Naive thymus-derived CD4-positive, alpha-beta T cell (primary cell): ENCODE results near the gene ZBTB5. TPM values are rescaled to one million over a fixed set of nuclear protein-coding genes. Genes with fewer than 3 reads are reported as not detected.
"Not testable (repeated sequence)": the region's sequence is repeated elsewhere in the genome, so short reads cannot be mapped to it uniquely, and the experiment has no call there.

ENCODE experiments used
- ATAC-seq: fragments of 150-1000 bp; cut with Tn5 transposase; 2 replicates; pipeline ENCODE4 v1.10.0; 2021; ENCODE audit warnings: mild to moderate bottlenecking, moderate library complexity
- CTCF ChIA-PET: fragments of 350-600 bp; sonication (Branson Sonifier 250); formaldehyde crosslinking; loops from one replicate; lab custom pipeline; 2021; ENCODE audit warnings: antibody characterized with exemption; lab: Charles Lee
- POLR2A ChIA-PET: fragments of 350-600 bp; sonication (Branson Sonifier 250); formaldehyde crosslinking; loops from one replicate; lab custom pipeline; 2021; ENCODE audit warnings: antibody characterized with exemption, inconsistent platforms; lab: Charles Lee
- DNase-seq, 9 donors: peaks; one replicate each; pipeline versions ENCODE4 v3.0.0 to v3.0.0-alpha.2; 2020 to 2022; ENCODE audit warnings: mixed read lengths in 1 of 9
- H3K27ac ChIP-seq: one replicate; pipeline ENCODE4 v1.7.0; 2013; ENCODE audit warnings: mild to moderate bottlenecking, low read depth, low read length, moderate library complexity
- H3K27me3 ChIP-seq, 2 donors: one replicate each; pipeline ENCODE4 v1.7.0; 2013; ENCODE audit warnings: low read length in 2 of 2, mild to moderate bottlenecking in 2 of 2, moderate library complexity in 2 of 2; ENCODE audit not compliant: control insufficient read depth in 2 of 2, insufficient read depth in 2 of 2
- H3K36me3 ChIP-seq, 3 experiments: 1 replicate in 2 of 3; 2 replicates in 1 of 3; pipeline ENCODE4 v1.7.0; 2013; ENCODE audit warnings: low read length in 3 of 3, mild to moderate bottlenecking in 3 of 3, moderate library complexity in 1 of 3; ENCODE audit not compliant: insufficient read depth in 3 of 3, control insufficient read depth in 2 of 3
- H3K4me1 ChIP-seq, 2 donors: one replicate each; pipeline ENCODE4 v1.7.0; 2013; ENCODE audit warnings: low read length in 2 of 2, mild to moderate bottlenecking in 2 of 2, moderate library complexity in 1 of 2; ENCODE audit not compliant: control insufficient read depth in 2 of 2, insufficient read depth in 2 of 2
- H3K4me3 ChIP-seq: 2 replicates; pipeline ENCODE4 v1.7.0; 2013; ENCODE audit warnings: mild to moderate bottlenecking, low read length
- H3K9me3 ChIP-seq, 3 experiments: 1 replicate in 2 of 3; 2 replicates in 1 of 3; pipeline ENCODE4 v1.7.0; 2013; ENCODE audit warnings: low read length in 3 of 3; ENCODE audit not compliant: control insufficient read depth in 2 of 3
- H3K27ac Mint-ChIP-seq, 9 donors: one replicate each; pipeline ENCODE4 v1.8.0; 2020 to 2022; ENCODE audit warnings: mixed read lengths in 9 of 9, mild to moderate bottlenecking in 8 of 9, moderate library complexity in 5 of 9, inconsistent platforms in 2 of 9
- H3K27me3 Mint-ChIP-seq, 5 donors: one replicate each; pipeline ENCODE4 v1.8.0; 2021 to 2022; ENCODE audit warnings: mixed read lengths in 5 of 5, mild to moderate bottlenecking in 1 of 5
- H3K36me3 Mint-ChIP-seq, 5 donors: one replicate each; pipeline ENCODE4 v1.8.0; 2020 to 2022; ENCODE audit warnings: mixed read lengths in 5 of 5, mild to moderate bottlenecking in 3 of 5, inconsistent platforms in 1 of 5
- H3K4me1 Mint-ChIP-seq, 7 donors: one replicate each; pipeline ENCODE4 v1.8.0; 2020 to 2022; ENCODE audit warnings: mixed read lengths in 7 of 7, mild to moderate bottlenecking in 3 of 7, inconsistent platforms in 1 of 7
- H3K4me3 Mint-ChIP-seq, 10 donors: one replicate each; pipeline ENCODE4 v1.8.0; 2020 to 2022; ENCODE audit warnings: mild to moderate bottlenecking in 10 of 10, mixed read lengths in 10 of 10, moderate library complexity in 6 of 10, inconsistent platforms in 2 of 10
- H3K9me3 Mint-ChIP-seq, 11 donors: one replicate each; pipeline ENCODE4 v1.8.0; 2020 to 2022; ENCODE audit warnings: mixed read lengths in 11 of 11, mild to moderate bottlenecking in 4 of 11, inconsistent platforms in 1 of 11, moderate library complexity in 1 of 11
- intact Hi-C, 2 donors: fragments of 100-400 bp; cut with micrococcal nuclease; formaldehyde crosslinking; loops; one replicate each; pipeline ENCODE4 v1.15.1; 2023
- polyA plus RNA-seq, 2 donors: library from polyadenylated mRNA; unstranded; fragments of 300-500 nt; fragmentation: Illumina TruSeq; gene quantifications; one replicate each; pipeline ENCODE4 v1.2.3, GENCODE V29; 2021
- total RNA-seq, 6 experiments: library from RNA in 5 of 6; stranded (reverse) in 5 of 6; gene quantifications; 1 replicate in 5 of 6; 2 replicates in 1 of 6; pipeline ENCODE4 v1.2.3 and lab custom pipeline; 2021 to 2026

Gene ZBTB5
- total and polyA plus RNA-seq, 7 experiments from 2014 or later = 0.60 to 16.8 (median 11.7) TPM

DNA sequence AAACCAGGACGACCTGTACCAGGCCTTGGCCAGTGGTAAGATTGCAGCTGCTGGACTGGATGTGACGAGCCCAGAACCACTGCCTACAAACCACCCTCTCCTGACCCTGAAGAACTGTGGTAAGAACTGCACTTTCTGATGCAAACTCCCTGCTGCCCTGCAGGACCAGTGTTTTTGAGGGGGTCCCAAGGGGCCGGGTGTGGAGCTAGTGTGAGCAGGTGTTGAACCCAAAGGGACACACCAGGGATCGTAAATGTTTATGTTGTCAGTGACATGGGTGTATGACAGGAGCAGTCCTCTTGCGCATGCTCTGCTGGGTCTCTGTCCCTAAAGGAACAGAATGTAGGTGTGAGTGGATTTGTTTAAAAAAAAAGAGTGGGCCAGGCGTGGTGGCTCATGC lies 33.2 kb downstream of the ZBTB5 start:
- Mint-ChIP-seq H3K27me3 (no peaks in the 10 kb centered on the region), H3K4me3 (no peak overlapping the region), H3K27ac (peak overlapping the region in 2 of 9 donors; percentile 11 to 72), H3K36me3 (peaks cover 0 to 27% (median 6%) of the 10 kb centered on the region in 5 donors), H3K9me3 (no peaks in the 10 kb centered on the region), H3K4me1 (peaks cover 0 to 5% (median 3%) of the 10 kb centered on the region in 7 donors)
- Histone ChIP-seq H3K9me3 (no peaks in the 10 kb centered on the region), H3K27me3 (no peaks in the 10 kb centered on the region), H3K4me1 (no peaks in the 10 kb centered on the region), H3K4me3 (no peak overlapping the region), H3K36me3 (peaks cover 0 to 92% (median 3%) of the 10 kb centered on the region in 3 experiments), H3K27ac (no peak overlapping the region)
- intact Hi-C loops = no loop called here
- no peak for ATAC-seq
- DNase-seq = no peak
- ChIA-PET POLR2A (interaction anchor here (0.6 to 2.2 kb wide), 2 partner anchors 9 to 17 kb away, joined by 3 to 5 read pairs; partner anchors contain the start of gene GRHPR), CTCF (no interaction called here)

DNA sequence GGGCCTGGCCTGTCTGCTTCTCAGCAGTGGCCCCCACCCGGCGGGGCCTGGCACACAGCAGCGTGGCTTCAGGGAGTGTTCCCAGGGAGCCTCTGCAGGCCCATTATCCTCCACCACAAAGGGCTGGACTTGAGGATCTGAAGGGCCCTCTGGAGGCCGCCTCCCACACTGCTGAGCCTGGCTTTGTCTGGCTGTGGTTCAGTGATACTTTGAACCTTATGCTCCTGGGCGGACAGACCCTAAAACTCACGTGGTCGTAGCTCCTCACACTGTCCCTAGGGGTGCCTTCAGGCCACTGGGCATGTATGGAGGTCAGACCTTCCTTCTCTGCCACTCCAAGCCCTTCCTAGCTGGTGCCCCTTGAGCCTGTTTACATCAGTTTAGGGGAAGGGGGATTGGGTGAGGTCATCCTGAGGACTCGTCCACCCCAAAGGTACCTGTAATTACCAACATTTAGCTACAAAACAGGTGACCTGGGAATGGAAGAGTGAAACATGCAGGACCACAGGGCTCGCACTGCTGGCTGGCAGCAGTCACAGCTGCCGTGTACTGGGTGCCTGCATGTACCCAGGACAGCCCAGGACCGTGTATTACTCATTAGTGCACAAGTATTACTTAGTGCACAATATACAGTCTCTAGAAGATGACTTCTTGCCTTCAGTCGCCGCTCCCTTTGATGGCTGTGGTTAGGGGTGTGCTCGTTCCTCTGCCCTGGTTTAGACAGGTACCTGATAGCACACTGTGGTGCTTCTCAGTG lies 34.2 kb downstream of the ZBTB5 start:
- H3K4me3 ChIP-seq = no peak overlapping the region
- ChIA-PET CTCF (no interaction called here), POLR2A (interaction anchor here (2.2 kb wide), 1 partner anchor 8 kb away, joined by 5 read pairs; the partner anchor contains the start of gene GRHPR)
- no peak overlapping the region for H3K27ac ChIP-seq
- intact Hi-C loops = no loop called here
- Mint-ChIP-seq H3K27ac (peak overlapping the region in 2 of 9 donors; percentile 11 to 53), H3K9me3 (no peaks in the 10 kb centered on the region), H3K36me3 (peaks cover 2 to 21% (median 5%) of the 10 kb centered on the region in 5 donors), H3K4me3 (no peak overlapping the region), H3K27me3 (no peaks in the 10 kb centered on the region), H3K4me1 (peaks cover 0 to 5% (median 4%) of the 10 kb centered on the region in 7 donors)
- H3K9me3 ChIP-seq = no peaks in the 10 kb centered on the region
- H3K4me1 ChIP-seq = no peaks in the 10 kb centered on the region
- H3K27me3 ChIP-seq = no peaks in the 10 kb centered on the region
- no peak for DNase-seq
- ATAC-seq = no peak
- peaks cover 0 to 90% (median 0%) of the 10 kb centered on the region in 3 experiments for H3K36me3 ChIP-seq

DNA sequence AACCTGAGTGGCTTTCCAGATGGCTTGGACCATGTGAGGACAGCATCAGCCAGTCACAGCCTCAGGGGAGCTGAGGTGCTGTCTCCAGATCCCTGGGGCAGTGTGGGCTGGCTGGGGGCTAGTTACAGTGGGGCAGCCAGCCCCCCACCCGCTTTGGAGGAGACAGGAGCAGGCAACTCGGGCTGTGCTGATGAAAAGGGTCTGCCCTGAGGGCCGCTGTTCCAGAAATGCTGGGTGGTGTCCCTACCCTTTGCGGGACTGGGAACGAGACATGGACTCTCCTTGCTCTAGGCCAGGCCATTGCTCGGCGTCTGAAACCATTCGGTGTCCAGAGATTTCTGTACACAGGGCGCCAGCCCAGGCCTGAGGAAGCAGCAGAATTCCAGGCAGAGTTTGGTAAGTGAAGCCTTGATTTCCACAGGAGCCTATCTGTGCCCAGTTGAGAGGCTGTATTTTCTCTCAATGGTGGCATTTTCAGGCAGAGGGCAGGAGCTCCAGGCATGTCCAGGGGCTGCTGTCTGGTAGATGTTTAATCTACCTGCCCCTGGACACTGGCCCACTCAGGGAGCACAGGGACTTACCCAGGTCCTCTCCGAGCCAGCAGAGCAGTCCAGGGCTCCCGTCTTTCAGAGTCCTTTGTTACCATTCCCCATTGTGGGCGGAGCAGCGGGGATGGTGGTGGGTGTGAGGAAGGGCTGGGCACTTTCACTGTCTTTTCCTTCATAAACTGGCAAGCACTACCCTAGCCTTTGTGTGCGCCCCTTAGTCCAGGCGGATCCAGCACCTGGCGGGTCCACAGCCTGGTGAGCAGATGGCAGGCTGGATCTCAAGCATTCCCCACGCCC lies 35.6 kb downstream of the ZBTB5 start:
- Mint-ChIP-seq H3K9me3 (no peaks in the 10 kb centered on the region), H3K4me1 (peaks cover 0 to 9% (median 5%) of the 10 kb centered on the region in 7 donors), H3K27me3 (no peaks in the 10 kb centered on the region), H3K4me3 (no peak overlapping the region), H3K36me3 (peaks cover 2 to 19% (median 8%) of the 10 kb centered on the region in 5 donors), H3K27ac (no peak overlapping the region)
- H3K4me1 ChIP-seq = no peaks in the 10 kb centered on the region
- no peak overlapping the region for H3K4me3 ChIP-seq
- ATAC-seq (no peak), DNase-seq (no peak)
- H3K9me3 ChIP-seq = no peaks in the 10 kb centered on the region
- H3K27me3 ChIP-seq = no peaks in the 10 kb centered on the region
- H3K36me3 ChIP-seq = peaks cover 0 to 81% (median 0%) of the 10 kb centered on the region in 3 experiments
- intact Hi-C loops = no loop called here
- H3K27ac ChIP-seq = no peak overlapping the region
- CTCF ChIA-PET = no interaction called here
- POLR2A ChIA-PET = no interaction called here

DNA sequence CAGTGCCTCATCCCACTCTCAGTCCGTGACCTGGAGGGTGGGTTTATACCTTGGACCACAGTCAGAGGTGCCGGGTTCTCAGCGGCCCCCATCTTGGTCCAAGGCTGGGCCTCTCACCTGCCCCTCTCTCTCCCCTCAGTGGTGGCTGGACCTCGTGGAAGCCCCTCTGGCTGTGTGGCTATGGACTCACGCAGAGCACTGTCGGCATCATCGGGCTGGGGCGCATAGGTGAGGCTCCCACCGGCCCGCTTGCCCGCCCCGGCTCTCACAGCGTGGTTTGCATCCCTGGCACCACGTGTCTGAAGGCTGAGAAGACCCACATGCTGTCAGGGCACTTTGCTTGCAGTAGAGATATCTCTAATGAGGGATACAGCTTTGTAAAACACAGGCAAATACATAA lies 36.9 kb downstream of the ZBTB5 start:
- no peak for DNase-seq
- H3K27ac Mint-ChIP-seq = no peak overlapping the region

DNA sequence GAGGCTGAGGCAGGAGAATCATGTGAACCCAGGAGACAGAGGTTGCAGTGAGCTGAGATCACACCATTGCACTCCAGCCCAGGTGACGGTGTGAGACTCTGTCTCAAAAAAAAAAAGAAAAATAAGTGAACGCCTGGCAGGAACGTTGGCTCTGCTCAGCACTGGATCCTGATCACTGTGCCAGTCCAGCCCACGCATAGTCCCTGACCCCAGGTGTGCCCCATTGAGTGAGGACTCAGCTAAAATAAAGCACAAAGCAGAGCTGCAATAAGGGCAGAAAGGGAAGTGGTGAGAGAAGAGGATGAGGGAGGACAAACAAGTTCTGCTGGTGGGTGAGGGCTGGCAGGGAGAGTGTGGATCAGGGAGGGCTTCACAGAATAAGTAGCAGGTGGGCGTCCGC lies 38.4 kb downstream of the ZBTB5 start:
- Mint-ChIP-seq H3K4me3 (no peak overlapping the region), H3K9me3 (no peaks in the 10 kb centered on the region), H3K27me3 (no peaks in the 10 kb centered on the region), H3K27ac (no peak overlapping the region), H3K4me1 (peaks cover 16 to 28% (median 21%) of the 10 kb centered on the region in 7 donors), H3K36me3 (peaks cover 0 to 13% (median 5%) of the 10 kb centered on the region in 5 donors)
- Histone ChIP-seq H3K27ac (no peak overlapping the region), H3K4me3 (no peak overlapping the region), H3K4me1 (peaks cover 3 to 9% of the 10 kb centered on the region in 2 donors), H3K36me3 (peaks cover 0 to 65% (median 0%) of the 10 kb centered on the region in 3 experiments), H3K9me3 (no peaks in the 10 kb centered on the region), H3K27me3 (no peaks in the 10 kb centered on the region)
- POLR2A ChIA-PET = no interaction called here
- intact Hi-C loops = no loop called here
- no peak for ATAC-seq
- CTCF ChIA-PET = no interaction called here
- DNase-seq = no peak

More for the DNA sequence above, 36.9 kb downstream of the ZBTB5 start:
- H3K36me3 ChIP-seq = peaks cover 0 to 68% (median 0%) of the 10 kb centered on the region in 3 experiments
- H3K9me3 ChIP-seq = no peaks in the 10 kb centered on the region
- no peak overlapping the region for H3K4me3 Mint-ChIP-seq
- ChIA-PET POLR2A (no interaction called here), CTCF (no interaction called here)
- H3K27me3 ChIP-seq = no peaks in the 10 kb centered on the region
- H3K27me3 Mint-ChIP-seq = no peaks in the 10 kb centered on the region
- H3K9me3 Mint-ChIP-seq = no peaks in the 10 kb centered on the region
- H3K4me1 Mint-ChIP-seq = peaks cover 7 to 19% (median 14%) of the 10 kb centered on the region in 7 donors
- intact Hi-C loops = no loop called here
- no peak overlapping the region for H3K27ac ChIP-seq
- no peak overlapping the region for H3K4me3 ChIP-seq
- H3K4me1 ChIP-seq = peaks cover 0 to 4% of the 10 kb centered on the region in 2 donors
- peaks cover 2 to 13% (median 5%) of the 10 kb centered on the region in 5 donors for H3K36me3 Mint-ChIP-seq
- ATAC-seq = no peak

DNA sequence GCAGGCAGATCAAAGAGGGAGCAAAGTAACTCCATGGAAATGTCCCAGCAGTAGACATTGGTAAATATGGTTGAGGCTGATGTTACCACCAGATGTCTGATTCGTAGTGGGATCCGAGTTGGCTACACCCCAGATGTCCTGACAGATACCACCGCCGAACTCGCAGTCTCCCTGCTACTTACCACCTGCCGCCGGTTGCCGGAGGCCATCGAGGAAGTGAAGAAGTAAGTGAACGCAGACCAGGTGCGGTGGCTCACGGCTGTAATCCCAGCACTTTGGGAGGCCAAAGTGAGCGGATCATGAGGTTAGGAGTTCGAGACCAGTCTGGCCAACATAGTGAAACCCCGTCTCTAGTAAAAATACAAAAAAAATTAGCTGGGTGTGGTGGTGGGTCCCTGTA lies 38.8 kb downstream of the ZBTB5 start:
- DNase-seq, ATAC-seq, H3K27ac ChIP-seq, H3K9me3 Mint-ChIP-seq, intact Hi-C loops, H3K9me3 ChIP-seq, H3K27me3 ChIP-seq, H3K27me3 Mint-ChIP-seq, H3K4me3 Mint-ChIP-seq, POLR2A ChIA-PET, CTCF ChIA-PET, H3K4me3 ChIP-seq: not testable (repeated sequence)
- Histone ChIP-seq H3K36me3 (peaks cover 0 to 62% (median 0%) of the 10 kb centered on the region in 3 experiments), H3K4me1 (peaks cover 5 to 12% of the 10 kb centered on the region in 2 donors)
- peaks cover 0 to 13% (median 5%) of the 10 kb centered on the region in 5 donors for H3K36me3 Mint-ChIP-seq
- H3K4me1 Mint-ChIP-seq = peaks cover 19 to 31% (median 23%) of the 10 kb centered on the region in 7 donors
- H3K27ac Mint-ChIP-seq = peak overlapping the region in 4 of 9 donors; percentile 25 to 53 (median 28)
